Measurements from ENCODE around the gene CCDC88A. TPM values are rescaled to one million over a fixed set of nuclear protein-coding genes. Genes with fewer than 3 reads are reported as not detected.

Gene CCDC88A
- total RNA-seq, 1 donor from 2014 or later = 86.1 TPM

DNA sequence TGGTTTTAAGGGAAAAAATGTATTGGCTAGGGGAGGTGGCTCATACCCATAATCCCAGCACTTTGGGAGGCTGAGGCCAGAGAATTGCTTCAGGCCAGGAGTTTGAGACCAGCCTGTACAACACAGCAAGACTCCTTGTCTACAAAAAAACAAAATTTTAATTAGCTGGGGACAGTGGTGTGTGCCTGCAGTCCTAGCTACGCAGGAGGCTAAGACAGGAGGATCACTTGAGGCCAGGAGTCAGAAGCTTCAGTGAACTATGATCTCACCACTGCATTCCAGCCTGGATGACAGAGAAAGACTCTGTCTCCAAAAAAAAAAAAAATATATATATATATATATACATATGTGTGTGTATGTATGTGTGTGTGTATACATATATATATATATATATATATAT lies 18.5 kb downstream of the CCDC88A start:
- no peaks in the 10 kb centered on the region for H3K9me3 ChIP-seq
- H3K27ac ChIP-seq = no peak overlapping the region
- H3K4me3 ChIP-seq = no peak overlapping the region
- no peaks in the 10 kb centered on the region for H3K27me3 ChIP-seq
- no peaks in the 10 kb centered on the region for H3K4me1 ChIP-seq
- intact Hi-C loops (cut with DNase I) = no loop called here
- ATAC-seq = no peak
- DNase-seq = no peak
- TF ChIP-seq, protein P1, sequence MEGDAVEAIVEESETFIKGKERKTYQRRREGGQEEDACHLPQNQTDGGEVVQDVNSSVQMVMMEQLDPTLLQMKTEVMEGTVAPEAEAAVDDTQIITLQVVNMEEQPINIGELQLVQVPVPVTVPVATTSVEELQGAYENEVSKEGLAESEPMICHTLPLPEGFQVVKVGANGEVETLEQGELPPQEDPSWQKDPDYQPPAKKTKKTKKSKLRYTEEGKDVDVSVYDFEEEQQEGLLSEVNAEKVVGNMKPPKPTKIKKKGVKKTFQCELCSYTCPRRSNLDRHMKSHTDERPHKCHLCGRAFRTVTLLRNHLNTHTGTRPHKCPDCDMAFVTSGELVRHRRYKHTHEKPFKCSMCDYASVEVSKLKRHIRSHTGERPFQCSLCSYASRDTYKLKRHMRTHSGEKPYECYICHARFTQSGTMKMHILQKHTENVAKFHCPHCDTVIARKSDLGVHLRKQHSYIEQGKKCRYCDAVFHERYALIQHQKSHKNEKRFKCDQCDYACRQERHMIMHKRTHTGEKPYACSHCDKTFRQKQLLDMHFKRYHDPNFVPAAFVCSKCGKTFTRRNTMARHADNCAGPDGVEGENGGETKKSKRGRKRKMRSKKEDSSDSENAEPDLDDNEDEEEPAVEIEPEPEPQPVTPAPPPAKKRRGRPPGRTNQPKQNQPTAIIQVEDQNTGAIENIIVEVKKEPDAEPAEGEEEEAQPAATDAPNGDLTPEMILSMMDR (IDR thresholded peaks at IDR 0.05) = no peak
- H3K36me3 ChIP-seq = peaks cover 8% of the 10 kb centered on the region

- Histone ChIP-seq H3K4me1 (no peaks in the 10 kb centered on the region), H3K9me3 (no peaks in the 10 kb centered on the region), H3K27ac (no peak overlapping the region), H3K27me3 (no peaks in the 10 kb centered on the region), H3K4me3 (no peak overlapping the region), H3K36me3 (peaks cover 8% of the 10 kb centered on the region)
- DNase-seq = no peak
- intact Hi-C loops (cut with DNase I) = no loop called here
- TF ChIP-seq, protein P1 (IDR thresholded peaks at IDR 0.05) = no peak
- ATAC-seq = no peak
Measured at GRCh38 chr2:55400332-55400731, 19.3 kb downstream of the CCDC88A start.

DNA sequence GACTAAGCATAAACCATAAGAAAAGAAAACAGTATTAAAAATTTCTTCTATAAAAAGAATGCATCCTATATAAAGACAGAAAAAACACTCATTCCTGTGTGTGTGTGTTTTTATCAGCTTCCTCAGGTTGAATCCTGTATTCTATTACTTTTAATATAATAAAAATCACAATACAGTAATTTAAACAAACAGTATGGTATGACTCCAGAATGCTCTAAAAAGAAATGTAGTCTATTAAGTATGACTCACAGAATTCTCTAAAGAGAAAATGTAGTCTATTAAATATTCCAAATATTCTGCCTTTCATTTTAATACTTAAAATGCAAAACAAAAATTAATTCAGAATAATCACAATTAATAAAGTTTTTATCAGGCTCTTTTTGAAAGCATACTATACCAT lies 19.8 kb downstream of the CCDC88A start:
- intact Hi-C loops (cut with DNase I) = no loop called here

DNA sequence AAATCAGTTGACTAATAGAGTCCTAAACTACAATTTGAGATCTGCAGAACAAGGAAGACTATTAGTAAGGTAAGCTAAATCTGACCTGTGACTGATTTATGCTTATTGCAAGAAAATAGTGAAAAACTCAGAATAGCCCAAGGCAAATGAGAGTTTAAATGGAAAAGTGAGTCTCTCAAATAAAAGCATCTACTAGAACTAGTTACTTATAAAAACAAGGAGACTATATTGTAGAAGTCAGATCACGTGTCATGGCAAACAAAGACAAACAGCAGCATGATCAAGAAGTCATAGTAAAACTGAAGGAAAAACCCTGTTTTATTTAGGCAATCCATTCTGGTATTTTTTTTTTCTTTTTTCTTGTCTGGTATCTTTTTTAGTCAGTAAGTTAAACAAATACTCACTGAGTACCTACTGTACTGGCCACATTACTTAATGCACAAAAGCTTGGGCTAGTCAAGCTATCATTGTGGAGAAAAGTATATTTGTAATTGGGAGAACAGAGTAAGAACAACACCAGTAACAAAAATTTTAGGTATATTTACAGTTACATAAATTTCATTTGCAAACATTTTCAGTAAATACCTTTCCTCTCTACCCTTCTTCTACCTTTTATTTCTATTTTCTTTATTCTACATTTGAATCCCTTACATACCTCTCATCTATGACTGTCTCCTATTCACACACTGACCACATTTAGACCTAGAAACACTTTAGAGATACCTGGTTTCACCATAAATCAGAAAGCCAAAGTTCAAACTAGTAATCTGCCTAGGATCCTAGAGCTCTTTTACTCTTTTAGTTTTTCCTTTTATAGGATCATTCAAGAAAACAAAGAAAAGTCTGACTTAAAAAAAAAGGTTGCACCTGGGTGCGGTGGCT lies 23.7 kb downstream of the CCDC88A start:
- ATAC-seq = no peak
- no peak for DNase-seq
- H3K4me1 ChIP-seq = no peaks in the 10 kb centered on the region
- no peaks in the 10 kb centered on the region for H3K9me3 ChIP-seq
- TF ChIP-seq, protein P1 (IDR thresholded peaks at IDR 0.05) = no peak
- no peak overlapping the region for H3K27ac ChIP-seq
- no peaks in the 10 kb centered on the region for H3K27me3 ChIP-seq
- no peaks in the 10 kb centered on the region for H3K36me3 ChIP-seq
- H3K4me3 ChIP-seq = no peak overlapping the region
- intact Hi-C loops (cut with DNase I) = no loop called here

More for the DNA sequence above, 19.8 kb downstream of the CCDC88A start:
- H3K4me1 ChIP-seq = no peaks in the 10 kb centered on the region
- no peak overlapping the region for H3K4me3 ChIP-seq
- no peak for ATAC-seq
- no peak for DNase-seq
- peaks cover 4% of the 10 kb centered on the region for H3K36me3 ChIP-seq
- H3K9me3 ChIP-seq = no peaks in the 10 kb centered on the region
- no peak overlapping the region for H3K27ac ChIP-seq
- TF ChIP-seq, protein P1 (IDR thresholded peaks at IDR 0.05) = no peak
- H3K27me3 ChIP-seq = no peaks in the 10 kb centered on the region

DNA sequence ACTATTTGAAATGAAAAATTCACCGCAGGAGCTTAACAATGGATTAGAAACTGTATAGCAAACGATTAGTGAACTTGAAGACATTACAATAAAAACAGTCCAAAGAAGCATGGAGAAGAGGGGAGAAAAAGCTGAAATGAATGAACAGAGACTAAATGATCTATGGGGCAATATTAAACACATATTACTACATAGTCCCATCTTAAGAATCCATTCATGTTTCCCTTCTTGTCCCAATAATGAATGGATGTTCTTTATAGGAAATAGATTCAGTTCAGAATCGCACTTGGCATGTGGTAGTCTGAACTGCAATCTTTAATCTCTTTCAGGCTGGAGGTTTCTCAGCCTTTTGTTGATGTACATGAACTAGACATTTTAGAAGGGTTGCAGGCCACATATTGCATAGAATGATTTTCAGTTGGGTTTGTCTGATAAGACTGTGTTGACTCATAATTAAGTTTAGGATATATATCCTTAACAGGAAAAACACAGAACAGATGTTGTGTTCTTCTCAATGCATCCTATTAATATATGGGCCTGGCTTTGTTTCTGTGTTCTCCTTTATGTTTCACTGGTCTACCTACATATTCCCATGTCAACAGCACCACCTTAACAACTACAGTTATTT lies 27.9 kb downstream of the CCDC88A start:
- intact Hi-C loops (cut with DNase I) = no loop called here
- Histone ChIP-seq H3K36me3 (no peaks in the 10 kb centered on the region), H3K4me3 (no peak overlapping the region), H3K4me1 (no peaks in the 10 kb centered on the region), H3K27me3 (no peaks in the 10 kb centered on the region), H3K27ac (no peak overlapping the region), H3K9me3 (no peaks in the 10 kb centered on the region)
- no peak for DNase-seq
- ATAC-seq = no peak
- TF ChIP-seq, protein P1 (IDR thresholded peaks at IDR 0.05) = no peak
